ENCODE measurements around the gene OGDHL.
"Not testable (repeated sequence)": the region's sequence is repeated elsewhere in the genome, so short reads cannot be mapped to it uniquely, and the experiment has no call there.

OGDHL gene

GRCh38 chr10:49715157-49715556, 47.0 kb downstream of the OGDHL start:
- DNase-seq (ENCODE audit: low read depth in 1 of 2, low spot score in 1 of 2); H3K27ac ChIP-seq (replicated peaks); H3K27me3 ChIP-seq (ENCODE audit: insufficient read depth, poor library complexity, severe bottlenecking): not testable (repeated sequence)

GRCh38 chr10:49713266-49713665, 48.9 kb downstream of the OGDHL start:
- H3K27ac ChIP-seq (replicated peaks), result no peak overlapping the region
- no peaks in the 10 kb centered on the region for H3K27me3 ChIP-seq (ENCODE audit: insufficient read depth, poor library complexity, severe bottlenecking)
- no peak for DNase-seq (ENCODE audit: low read depth in 1 of 2, low spot score in 1 of 2)
- no peak overlapping the region for H3K4me3 ChIP-seq (replicated peaks; ENCODE audit: insufficient read depth, low read length)
- TF ChIP-seq POLR2AphosphoS5 (IDR thresholded peaks at IDR 0.05; ENCODE audit: low read depth) (no peak), GABPA (IDR thresholded peaks at IDR 0.05; ENCODE audit: low read depth) (no peak), REST (IDR thresholded peaks at IDR 0.05; ENCODE audit: insufficient replicate concordance, low read depth) (no peak), SPI1 (IDR thresholded peaks at IDR 0.05; ENCODE audit: borderline replicate concordance, low read depth) (no peak)
- TF ChIP-seq, protein P1, sequence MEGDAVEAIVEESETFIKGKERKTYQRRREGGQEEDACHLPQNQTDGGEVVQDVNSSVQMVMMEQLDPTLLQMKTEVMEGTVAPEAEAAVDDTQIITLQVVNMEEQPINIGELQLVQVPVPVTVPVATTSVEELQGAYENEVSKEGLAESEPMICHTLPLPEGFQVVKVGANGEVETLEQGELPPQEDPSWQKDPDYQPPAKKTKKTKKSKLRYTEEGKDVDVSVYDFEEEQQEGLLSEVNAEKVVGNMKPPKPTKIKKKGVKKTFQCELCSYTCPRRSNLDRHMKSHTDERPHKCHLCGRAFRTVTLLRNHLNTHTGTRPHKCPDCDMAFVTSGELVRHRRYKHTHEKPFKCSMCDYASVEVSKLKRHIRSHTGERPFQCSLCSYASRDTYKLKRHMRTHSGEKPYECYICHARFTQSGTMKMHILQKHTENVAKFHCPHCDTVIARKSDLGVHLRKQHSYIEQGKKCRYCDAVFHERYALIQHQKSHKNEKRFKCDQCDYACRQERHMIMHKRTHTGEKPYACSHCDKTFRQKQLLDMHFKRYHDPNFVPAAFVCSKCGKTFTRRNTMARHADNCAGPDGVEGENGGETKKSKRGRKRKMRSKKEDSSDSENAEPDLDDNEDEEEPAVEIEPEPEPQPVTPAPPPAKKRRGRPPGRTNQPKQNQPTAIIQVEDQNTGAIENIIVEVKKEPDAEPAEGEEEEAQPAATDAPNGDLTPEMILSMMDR (IDR thresholded peaks at IDR 0.05; ENCODE audit: insufficient read depth, low read length), result no peak

More at GRCh38 chr10:49715157-49715556, 47.0 kb downstream of the OGDHL start:
- H3K4me3 ChIP-seq (replicated peaks; ENCODE audit: insufficient read depth, low read length), result not testable (repeated sequence)

DNA sequence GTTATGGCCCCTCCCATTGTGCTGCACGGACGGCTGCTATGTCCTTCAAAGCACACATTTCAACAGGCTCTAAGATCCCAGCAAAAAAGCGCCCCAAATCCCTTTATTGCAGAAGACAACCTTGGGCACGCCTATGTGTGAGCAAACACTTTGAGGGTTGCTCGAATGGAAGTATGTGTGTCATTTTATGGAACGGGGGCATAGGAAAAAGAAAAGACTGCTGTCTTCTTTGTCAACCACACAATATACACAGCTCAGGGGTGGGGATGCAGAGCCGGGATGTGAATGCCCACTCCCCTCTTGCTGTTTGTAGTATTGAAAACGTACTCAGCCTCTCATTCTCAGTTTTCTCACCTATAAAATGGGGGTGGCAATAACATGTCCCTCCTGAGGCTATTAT, 50.6 kb downstream of the OGDHL start:
- no peak overlapping the region for H3K27ac ChIP-seq (replicated peaks)
- H3K27me3 ChIP-seq (ENCODE audit: insufficient read depth, poor library complexity, severe bottlenecking), result no peaks in the 10 kb centered on the region
- no peak overlapping the region for H3K4me3 ChIP-seq (replicated peaks; ENCODE audit: insufficient read depth, low read length)
- no peak for TF ChIP-seq GABPA (IDR thresholded peaks at IDR 0.05; ENCODE audit: low read depth)
- TF ChIP-seq, protein P1 (IDR thresholded peaks at IDR 0.05; ENCODE audit: insufficient read depth, low read length), result no peak
- TF ChIP-seq REST (IDR thresholded peaks at IDR 0.05; ENCODE audit: insufficient replicate concordance, low read depth), result no peak
- no peak for TF ChIP-seq SPI1 (IDR thresholded peaks at IDR 0.05; ENCODE audit: borderline replicate concordance, low read depth)
- TF ChIP-seq POLR2AphosphoS5 (IDR thresholded peaks at IDR 0.05; ENCODE audit: low read depth), result no peak
- DNase-seq (ENCODE audit: low read depth in 1 of 2, low spot score in 1 of 2), result no peak

DNA sequence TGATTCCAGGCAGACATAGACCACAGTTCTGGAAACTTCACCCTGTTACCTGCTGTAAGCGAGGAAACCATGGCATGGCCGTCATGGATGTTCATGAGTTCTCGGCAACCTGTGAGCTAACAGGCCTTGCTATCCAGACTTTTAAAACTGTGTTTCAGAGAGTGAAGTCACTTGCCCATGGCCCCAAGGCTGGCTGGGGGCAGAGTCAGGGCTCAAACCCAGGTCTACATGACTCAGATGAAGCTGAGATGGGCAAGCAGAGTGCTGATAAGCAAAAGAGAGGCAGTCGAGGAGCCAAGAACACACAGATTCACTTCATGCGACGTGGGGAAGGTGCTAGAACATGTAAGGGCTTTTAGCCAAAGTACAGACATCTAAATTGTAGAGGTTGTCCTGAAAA, 51.2 kb downstream of the OGDHL start:
- DNase-seq (ENCODE audit: low read depth in 1 of 2, low spot score in 1 of 2), result no peak
- no peak for TF ChIP-seq REST (IDR thresholded peaks at IDR 0.05; ENCODE audit: insufficient replicate concordance, low read depth)
- no peak for TF ChIP-seq SPI1 (IDR thresholded peaks at IDR 0.05; ENCODE audit: borderline replicate concordance, low read depth)
- no peak for TF ChIP-seq POLR2AphosphoS5 (IDR thresholded peaks at IDR 0.05; ENCODE audit: low read depth)
- TF ChIP-seq, protein P1 (IDR thresholded peaks at IDR 0.05; ENCODE audit: insufficient read depth, low read length), result no peak
- no peak for TF ChIP-seq GABPA (IDR thresholded peaks at IDR 0.05; ENCODE audit: low read depth)
- Histone ChIP-seq H3K27me3 (ENCODE audit: insufficient read depth, poor library complexity, severe bottlenecking) (no peaks in the 10 kb centered on the region), H3K4me3 (replicated peaks; ENCODE audit: insufficient read depth, low read length) (no peak overlapping the region), H3K27ac (replicated peaks) (no peak overlapping the region)
